OCI-LY1 (cell line): ENCODE data around the gene CSNK1E.

Experiments used
- EZH2 ChIP-seq: fragments of 200-600 bp; sonication (generic), shearing (Covaris generic); IDR thresholded peaks from 2 replicates; pipeline ENCODE4 v1.8.0; 2017; ENCODE audit warnings: borderline replicate concordance, mixed run types, mild to moderate bottlenecking, antibody characterized with exemption, low read length, moderate library complexity, mixed read lengths
- TF ChIP-seq, protein P1 (sequence below): fragments of 200-600 bp; sonication (generic), shearing (Covaris generic); IDR thresholded peaks from 2 replicates; pipeline ENCODE4 v1.5.1; 2017; ENCODE audit warnings: mild to moderate bottlenecking, antibody characterized with exemption, low read length, moderate library complexity, mixed read lengths

DNA sequence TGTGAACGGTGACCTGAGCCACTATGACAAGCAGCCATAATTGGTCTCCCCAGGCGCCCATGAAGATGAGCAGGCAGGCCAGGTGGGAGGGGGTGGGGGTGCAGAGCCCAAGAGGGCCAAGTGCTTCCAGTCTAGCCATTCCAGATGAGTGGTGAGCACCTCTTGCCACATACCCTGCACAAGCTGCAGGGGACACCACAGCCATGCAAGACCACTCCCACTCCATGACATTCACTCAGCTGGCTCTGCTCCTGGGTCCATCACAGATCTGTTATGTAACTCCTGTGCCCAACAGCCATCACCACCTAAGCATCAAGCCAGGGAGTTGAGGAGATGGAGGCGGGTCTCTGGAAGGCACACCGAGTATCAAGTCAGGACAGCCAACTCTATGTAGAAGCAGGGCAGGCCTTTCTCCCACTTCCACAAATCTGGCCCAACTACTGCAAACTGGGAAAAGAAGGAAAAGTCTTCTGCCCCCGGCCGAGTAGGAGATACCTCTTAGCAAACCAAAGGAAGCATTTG lies 52.9 kb downstream of the CSNK1E start:
- TF ChIP-seq, protein P1, sequence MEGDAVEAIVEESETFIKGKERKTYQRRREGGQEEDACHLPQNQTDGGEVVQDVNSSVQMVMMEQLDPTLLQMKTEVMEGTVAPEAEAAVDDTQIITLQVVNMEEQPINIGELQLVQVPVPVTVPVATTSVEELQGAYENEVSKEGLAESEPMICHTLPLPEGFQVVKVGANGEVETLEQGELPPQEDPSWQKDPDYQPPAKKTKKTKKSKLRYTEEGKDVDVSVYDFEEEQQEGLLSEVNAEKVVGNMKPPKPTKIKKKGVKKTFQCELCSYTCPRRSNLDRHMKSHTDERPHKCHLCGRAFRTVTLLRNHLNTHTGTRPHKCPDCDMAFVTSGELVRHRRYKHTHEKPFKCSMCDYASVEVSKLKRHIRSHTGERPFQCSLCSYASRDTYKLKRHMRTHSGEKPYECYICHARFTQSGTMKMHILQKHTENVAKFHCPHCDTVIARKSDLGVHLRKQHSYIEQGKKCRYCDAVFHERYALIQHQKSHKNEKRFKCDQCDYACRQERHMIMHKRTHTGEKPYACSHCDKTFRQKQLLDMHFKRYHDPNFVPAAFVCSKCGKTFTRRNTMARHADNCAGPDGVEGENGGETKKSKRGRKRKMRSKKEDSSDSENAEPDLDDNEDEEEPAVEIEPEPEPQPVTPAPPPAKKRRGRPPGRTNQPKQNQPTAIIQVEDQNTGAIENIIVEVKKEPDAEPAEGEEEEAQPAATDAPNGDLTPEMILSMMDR = no peak
- TF ChIP-seq EZH2 = no peak
